Activated CD8-positive, alpha-beta T cell treated with anti-CD3 and anti-CD28 coated beads for 36 hours (primary cell): ENCODE measurements around the gene FLNA. TPM values are rescaled to one million over a fixed set of nuclear protein-coding genes. Genes with fewer than 3 reads are reported as not detected.
A peak's percentile ranks its signal among the peaks of the same experiment; 100 is the strongest.

Source experiments
- ATAC-seq: fragments of 200-7000 bp; cut with Tn5 transposase; one replicate; pipeline ENCODE4 v1.10.0; 2021; ENCODE audit warnings: mild to moderate bottlenecking, moderate library complexity
- CTCF ChIA-PET: fragments of 350-600 bp; sonication (Branson Sonifier 250); formaldehyde crosslinking; loops from one replicate; lab custom pipeline; 2021; ENCODE audit warnings: antibody characterized with exemption; lab: Charles Lee
- POLR2A ChIA-PET: fragments of 350-600 bp; sonication (Branson Sonifier 250); formaldehyde crosslinking; loops from one replicate; lab custom pipeline; 2021; ENCODE audit warnings: antibody characterized with exemption; lab: Charles Lee
- DNase-seq: peaks from one replicate; pipeline ENCODE4 v3.0.0-alpha.2; 2020
- H3K27ac Mint-ChIP-seq: one replicate; pipeline ENCODE4 v1.8.0; 2021; ENCODE audit warnings: mild to moderate bottlenecking, mixed read lengths
- H3K27me3 Mint-ChIP-seq: one replicate; pipeline ENCODE4 v1.8.0; 2021; ENCODE audit warnings: mixed read lengths
- H3K36me3 Mint-ChIP-seq: one replicate; pipeline ENCODE4 v1.8.0; 2021; ENCODE audit warnings: low read depth, mixed read lengths
- H3K4me1 Mint-ChIP-seq: one replicate; pipeline ENCODE4 v1.8.0; 2021; ENCODE audit warnings: low read depth, mixed read lengths
- H3K4me3 Mint-ChIP-seq: one replicate; pipeline ENCODE4 v1.8.0; 2021; ENCODE audit warnings: mild to moderate bottlenecking, moderate library complexity, mixed read lengths
- H3K9me3 Mint-ChIP-seq: one replicate; pipeline ENCODE4 v1.8.0; 2021; ENCODE audit warnings: mixed read lengths
- intact Hi-C: fragments of 100-400 bp; cut with micrococcal nuclease; formaldehyde crosslinking; loops from one replicate; pipeline ENCODE4 v1.10.0; 2022
- total RNA-seq, 2 experiments: library from RNA; stranded (reverse); gene quantifications; one replicate each; pipeline ENCODE4 v1.2.3, GENCODE V29; 2021
- TF ChIP-seq, protein P1 (sequence below): fragments of 200-600 bp; IDR thresholded peaks from one replicate; pipeline ENCODE4 v1.8.0; 2022; ENCODE audit warnings: antibody characterized with exemption, mild to moderate bottlenecking

The FLNA gene
- total RNA-seq, 2 experiments from 2014 or later: 1,057 to 1,091 TPM

DNA sequence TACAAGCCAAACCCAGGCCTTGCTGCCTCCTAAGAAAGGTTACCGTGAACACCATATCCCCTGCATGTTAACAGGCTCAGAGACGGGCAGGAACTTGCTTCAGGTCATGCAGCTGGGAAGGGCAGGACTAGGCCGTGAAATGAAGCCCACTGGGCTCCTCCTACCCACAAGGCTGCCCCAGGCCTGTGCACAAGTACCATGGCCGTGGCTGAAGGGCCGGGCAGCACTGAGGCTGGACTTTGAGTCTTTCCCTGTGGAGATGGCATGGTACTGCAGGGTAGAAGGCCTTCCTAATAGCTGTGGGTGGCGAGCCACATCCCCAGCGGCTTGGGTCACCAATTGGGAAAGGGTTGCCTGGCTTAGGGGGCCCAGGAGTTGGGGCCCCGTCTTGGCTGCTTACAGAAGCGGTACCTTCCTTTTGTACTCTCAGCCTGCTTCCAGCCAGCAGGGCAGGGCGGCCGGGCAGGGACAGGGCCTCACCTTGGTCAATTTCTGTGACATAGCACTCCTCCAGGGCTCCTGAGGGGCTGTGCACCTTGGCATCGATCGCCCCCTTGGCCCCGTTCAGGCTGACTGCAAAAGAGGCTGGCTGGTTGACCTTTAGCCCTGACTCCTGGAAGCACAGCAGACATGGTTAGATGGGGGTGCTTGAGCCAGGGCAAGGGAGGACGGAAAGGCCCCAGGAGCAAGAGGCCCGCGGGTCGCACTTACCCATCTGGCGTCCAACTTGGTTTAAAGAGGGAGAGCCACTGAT lies 23.8 kb downstream of the FLNA start:
- Mint-ChIP-seq H3K36me3 (peaks cover 23% of the 10 kb centered on the region), H3K9me3 (no peaks in the 10 kb centered on the region), H3K4me1 (peaks cover 46% of the 10 kb centered on the region), H3K4me3 (no peak overlapping the region), H3K27me3 (no peaks in the 10 kb centered on the region), H3K27ac (peak overlapping the region; percentile 52)
- ChIA-PET POLR2A (interaction anchor here (0.9 to 3.9 kb wide), 4 partner anchors 8 to 49 kb away, joined by 3 to 21 read pairs (median 4); partner anchors contain the start of gene RPL10), CTCF (no interaction called here)
- no peak for DNase-seq
- intact Hi-C loops: no loop called here
- ATAC-seq: no peak
- TF ChIP-seq, protein P1, sequence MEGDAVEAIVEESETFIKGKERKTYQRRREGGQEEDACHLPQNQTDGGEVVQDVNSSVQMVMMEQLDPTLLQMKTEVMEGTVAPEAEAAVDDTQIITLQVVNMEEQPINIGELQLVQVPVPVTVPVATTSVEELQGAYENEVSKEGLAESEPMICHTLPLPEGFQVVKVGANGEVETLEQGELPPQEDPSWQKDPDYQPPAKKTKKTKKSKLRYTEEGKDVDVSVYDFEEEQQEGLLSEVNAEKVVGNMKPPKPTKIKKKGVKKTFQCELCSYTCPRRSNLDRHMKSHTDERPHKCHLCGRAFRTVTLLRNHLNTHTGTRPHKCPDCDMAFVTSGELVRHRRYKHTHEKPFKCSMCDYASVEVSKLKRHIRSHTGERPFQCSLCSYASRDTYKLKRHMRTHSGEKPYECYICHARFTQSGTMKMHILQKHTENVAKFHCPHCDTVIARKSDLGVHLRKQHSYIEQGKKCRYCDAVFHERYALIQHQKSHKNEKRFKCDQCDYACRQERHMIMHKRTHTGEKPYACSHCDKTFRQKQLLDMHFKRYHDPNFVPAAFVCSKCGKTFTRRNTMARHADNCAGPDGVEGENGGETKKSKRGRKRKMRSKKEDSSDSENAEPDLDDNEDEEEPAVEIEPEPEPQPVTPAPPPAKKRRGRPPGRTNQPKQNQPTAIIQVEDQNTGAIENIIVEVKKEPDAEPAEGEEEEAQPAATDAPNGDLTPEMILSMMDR: no peak

DNA sequence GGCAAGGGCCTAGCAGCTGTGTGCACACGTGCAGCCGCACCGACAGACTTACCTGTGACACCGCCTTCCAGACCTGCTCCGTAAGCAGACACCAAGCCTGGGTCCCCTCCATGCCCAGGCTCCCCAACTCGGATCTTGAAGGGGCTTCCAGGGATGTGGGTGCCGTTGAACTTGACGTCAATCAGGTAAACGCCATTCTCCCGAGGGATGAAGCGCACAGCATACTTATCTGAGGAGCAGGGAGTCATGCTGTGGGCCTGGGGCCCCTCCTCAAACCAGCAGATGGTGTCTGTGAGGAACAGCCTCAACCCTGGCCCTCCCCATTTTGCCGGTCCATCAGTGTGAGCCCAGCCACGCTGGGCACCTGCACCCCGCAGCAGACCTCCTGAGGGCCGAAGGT lies 24.5 kb downstream of the FLNA start:
- ATAC-seq: no peak
- POLR2A ChIA-PET: interaction anchor here (0.9 to 3.9 kb wide), 6 partner anchors 9 to 49 kb away, joined by 3 to 21 read pairs (median 4); partner anchors contain the start of gene RPL10
- Mint-ChIP-seq H3K4me3 (no peak overlapping the region), H3K4me1 (peaks cover 46% of the 10 kb centered on the region), H3K27ac (peak overlapping the region; percentile 30), H3K27me3 (no peaks in the 10 kb centered on the region), H3K36me3 (peaks cover 23% of the 10 kb centered on the region), H3K9me3 (no peaks in the 10 kb centered on the region)
- DNase-seq: no peak
- TF ChIP-seq, protein P1: no peak
- intact Hi-C loops: no loop called here
- CTCF ChIA-PET: no interaction called here

DNA sequence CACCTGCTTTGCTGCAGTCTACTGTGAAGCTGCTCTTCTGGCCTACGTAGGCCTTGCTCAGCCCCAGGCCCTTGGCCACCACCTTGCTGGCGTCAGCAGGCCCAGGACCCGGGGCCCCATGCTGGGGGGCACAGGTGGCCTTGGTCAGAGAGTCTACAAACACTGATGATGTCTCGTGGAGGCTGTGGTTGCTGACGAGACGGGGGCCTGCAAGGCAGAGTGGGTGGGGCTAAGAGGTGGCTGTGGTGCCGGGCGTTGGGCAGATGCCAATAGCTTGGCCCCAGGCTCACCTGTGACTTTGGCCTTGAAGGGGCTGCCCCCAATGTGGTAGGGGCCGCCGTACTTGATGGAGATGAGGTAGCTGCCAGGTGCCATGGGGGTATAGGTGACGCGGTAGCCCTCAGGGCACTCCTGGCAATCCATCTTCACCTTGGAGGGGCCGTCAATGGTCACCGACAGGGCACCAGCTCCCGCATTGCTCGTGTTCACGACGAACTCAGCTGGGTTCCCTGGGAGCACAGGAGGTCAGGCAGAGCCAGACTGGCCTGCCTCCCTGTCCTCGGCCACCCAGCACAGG lies 25.0 kb downstream of the FLNA start:
- no peaks in the 10 kb centered on the region for H3K9me3 Mint-ChIP-seq
- peaks cover 46% of the 10 kb centered on the region for H3K4me1 Mint-ChIP-seq
- ATAC-seq: no peak
- peaks cover 20% of the 10 kb centered on the region for H3K36me3 Mint-ChIP-seq
- POLR2A ChIA-PET: interaction anchor here (0.8 to 3.9 kb wide), 5 partner anchors 9 to 50 kb away, joined by 3 to 21 read pairs (median 3); partner anchors contain the start of gene RPL10
- H3K27me3 Mint-ChIP-seq: no peaks in the 10 kb centered on the region
- CTCF ChIA-PET: no interaction called here
- H3K4me3 Mint-ChIP-seq: no peak overlapping the region
- H3K27ac Mint-ChIP-seq: peak overlapping the region; percentile 55
- TF ChIP-seq, protein P1: no peak
- intact Hi-C loops: no loop called here
- DNase-seq: peak; percentile 29

DNA sequence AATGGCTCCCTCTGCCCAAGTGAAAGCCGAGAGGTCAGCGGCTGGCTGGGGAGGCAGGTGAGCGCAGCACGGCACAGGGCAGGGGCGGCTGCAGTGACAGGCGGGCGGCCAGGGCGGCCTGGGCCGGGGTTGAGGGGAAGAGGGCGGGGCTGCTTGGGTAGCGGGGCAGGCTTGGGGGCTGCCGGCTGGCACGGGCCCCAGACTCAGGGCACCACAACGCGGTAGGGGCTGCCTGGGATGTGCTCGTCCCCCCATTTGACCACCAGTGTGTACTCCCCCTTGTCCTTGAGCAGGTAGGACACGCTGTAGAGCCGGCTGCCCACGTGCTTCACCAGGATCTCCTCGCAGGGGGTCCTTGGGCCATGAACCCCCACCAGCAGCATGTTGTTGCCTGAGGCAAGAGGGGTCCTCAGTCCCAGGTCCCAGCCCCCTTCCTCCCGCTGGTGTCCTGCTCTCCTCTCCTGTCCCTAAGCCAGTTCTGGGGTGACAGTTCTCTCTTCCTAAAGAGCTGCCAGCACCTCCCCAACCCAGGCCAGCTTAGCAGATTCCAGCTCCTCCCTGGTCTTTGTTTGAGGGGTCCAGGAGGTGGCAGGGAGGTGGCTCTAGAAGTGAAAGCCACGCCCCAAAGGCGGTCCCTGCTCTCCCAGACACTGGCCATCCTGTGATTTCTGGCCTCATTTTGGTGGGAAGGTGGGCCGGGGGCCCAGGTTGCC lies 25.6 kb downstream of the FLNA start:
- ChIA-PET CTCF (no interaction called here), POLR2A (interaction anchor here (0.8 to 3.9 kb wide), 4 partner anchors 13 to 51 kb away, joined by 3 to 21 read pairs (median 5); partner anchors contain the start of gene RPL10)
- Mint-ChIP-seq H3K9me3 (no peaks in the 10 kb centered on the region), H3K4me3 (no peak overlapping the region), H3K36me3 (peaks cover 20% of the 10 kb centered on the region), H3K4me1 (peaks cover 45% of the 10 kb centered on the region), H3K27me3 (no peaks in the 10 kb centered on the region), H3K27ac (peak overlapping the region; percentile 55)
- intact Hi-C loops: no loop called here
- ATAC-seq (no peak), DNase-seq (no peak)
- TF ChIP-seq, protein P1: no peak
